ENCODE results near the gene HDAC1.

GRCh38 chr1:32334274-32334861 lies 42.5 kb downstream of the HDAC1 start:
- TF ChIP-seq CTCF (IDR thresholded peaks at IDR 0.05; ENCODE audit: control extremely low read depth in 1 of 3, insufficient read depth in 1 of 3, low read depth in 1 of 3, low read length in 3 of 3): no peak
- TF ChIP-seq SP2 (IDR thresholded peaks at IDR 0.05; ENCODE audit: low read length): no peak
- TF ChIP-seq RBBP5 (IDR thresholded peaks at IDR 0.05; ENCODE audit: borderline replicate concordance, low read depth, low read length): no peak
- peak; percentile 79 to 89 for TF ChIP-seq POLR2A (IDR thresholded peaks at IDR 0.05; ENCODE audit: control extremely low read depth in 1 of 2, low read depth in 2 of 2, low read length in 2 of 2)
- TF ChIP-seq RFX5 (IDR thresholded peaks at IDR 0.05; ENCODE audit: borderline replicate concordance, low read depth, low read length): no peak
- TF ChIP-seq, protein P1, sequence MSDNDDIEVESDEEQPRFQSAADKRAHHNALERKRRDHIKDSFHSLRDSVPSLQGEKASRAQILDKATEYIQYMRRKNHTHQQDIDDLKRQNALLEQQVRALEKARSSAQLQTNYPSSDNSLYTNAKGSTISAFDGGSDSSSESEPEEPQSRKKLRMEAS (IDR thresholded peaks at IDR 0.05): no peak
- TF ChIP-seq EP300 (IDR thresholded peaks at IDR 0.05; ENCODE audit: borderline replicate concordance in 1 of 2, low read depth in 2 of 2, low read length in 2 of 2): no peak
- TF ChIP-seq USF2 (IDR thresholded peaks at IDR 0.05; ENCODE audit: low read length): no peak
- TF ChIP-seq CEBPB (IDR thresholded peaks at IDR 0.05; ENCODE audit: low read depth, low read length): no peak
- no peak for TF ChIP-seq EZH2 (IDR thresholded peaks at IDR 0.05; ENCODE audit: low read depth, low read length, severe bottlenecking)
- no peak for TF ChIP-seq TCF12 (IDR thresholded peaks at IDR 0.05; ENCODE audit: low read depth, low read length)
